ENCODE measurements around the gene ANXA6.

The ANXA6 gene

GRCh38 chr5:151082282-151082902 is 75.2 kb downstream of the ANXA6 start:
- Histone ChIP-seq H3K27me3 (ENCODE audit: control insufficient read depth, insufficient read depth, low read length) (peaks cover 4% of the 10 kb centered on the region), H3K4me3 (ENCODE audit: low read depth, low read length) (no peak overlapping the region), H3K9ac (ENCODE audit: low read depth, low read length) (no peak overlapping the region), H3K9me3 (ENCODE audit: control insufficient read depth, insufficient read depth, low read length) (no peaks in the 10 kb centered on the region), H3K36me3 (ENCODE audit: control insufficient read depth, insufficient read depth, low read length) (no peaks in the 10 kb centered on the region), H3K4me1 (ENCODE audit: control insufficient read depth, insufficient read depth, low read length) (peaks cover 8% of the 10 kb centered on the region)

GRCh38 chr5:151081431-151082281 is 75.9 kb downstream of the ANXA6 start:
- peak overlapping the region; percentile 67 for H3K9ac ChIP-seq (ENCODE audit: low read depth, low read length)
- peak overlapping the region; percentile 64 for H3K4me3 ChIP-seq (ENCODE audit: low read depth, low read length)
- H3K36me3 ChIP-seq (ENCODE audit: control insufficient read depth, insufficient read depth, low read length) = no peaks in the 10 kb centered on the region
- H3K9me3 ChIP-seq (ENCODE audit: control insufficient read depth, insufficient read depth, low read length) = no peaks in the 10 kb centered on the region
- H3K4me1 ChIP-seq (ENCODE audit: control insufficient read depth, insufficient read depth, low read length) = peaks cover 8% of the 10 kb centered on the region
- H3K27me3 ChIP-seq (ENCODE audit: control insufficient read depth, insufficient read depth, low read length) = peaks cover 4% of the 10 kb centered on the region

GRCh38 chr5:151080613-151081430 is 76.8 kb downstream of the ANXA6 start, which contains the start of gene TNIP1:
TNIP1 (minus strand) TSS chr5:151081034; CDS start chr5:151065095, 15,939 bp downstream.
- H3K36me3 ChIP-seq (ENCODE audit: control insufficient read depth, insufficient read depth, low read length) = no peaks in the 10 kb centered on the region
- no peaks in the 10 kb centered on the region for H3K9me3 ChIP-seq (ENCODE audit: control insufficient read depth, insufficient read depth, low read length)
- peaks cover 4% of the 10 kb centered on the region for H3K27me3 ChIP-seq (ENCODE audit: control insufficient read depth, insufficient read depth, low read length)
- H3K4me1 ChIP-seq (ENCODE audit: control insufficient read depth, insufficient read depth, low read length) = peaks cover 8% of the 10 kb centered on the region
- H3K9ac ChIP-seq (ENCODE audit: low read depth, low read length) = peak within 1 kb of the TSS; percentile 76
- peak within 1 kb of the TSS; percentile 80 for H3K4me3 ChIP-seq (ENCODE audit: low read depth, low read length)

GRCh38 chr5:151079838-151080612 is 77.6 kb downstream of the ANXA6 start:
- H3K4me1 ChIP-seq (ENCODE audit: control insufficient read depth, insufficient read depth, low read length) = peaks cover 5% of the 10 kb centered on the region
- no peaks in the 10 kb centered on the region for H3K9me3 ChIP-seq (ENCODE audit: control insufficient read depth, insufficient read depth, low read length)
- H3K27me3 ChIP-seq (ENCODE audit: control insufficient read depth, insufficient read depth, low read length) = peaks cover 4% of the 10 kb centered on the region
- no peaks in the 10 kb centered on the region for H3K36me3 ChIP-seq (ENCODE audit: control insufficient read depth, insufficient read depth, low read length)
- peak overlapping the region; percentile 80 for H3K4me3 ChIP-seq (ENCODE audit: low read depth, low read length)
- H3K9ac ChIP-seq (ENCODE audit: low read depth, low read length) = peak overlapping the region; percentile 76

- Histone ChIP-seq H3K4me3 (ENCODE audit: low read depth, low read length) (no peak overlapping the region), H3K27me3 (ENCODE audit: control insufficient read depth, insufficient read depth, low read length) (peaks cover 4% of the 10 kb centered on the region), H3K9me3 (ENCODE audit: control insufficient read depth, insufficient read depth, low read length) (no peaks in the 10 kb centered on the region), H3K36me3 (ENCODE audit: control insufficient read depth, insufficient read depth, low read length) (no peaks in the 10 kb centered on the region), H3K4me1 (ENCODE audit: control insufficient read depth, insufficient read depth, low read length) (peaks cover 5% of the 10 kb centered on the region), H3K9ac (ENCODE audit: low read depth, low read length) (no peak overlapping the region)
Measured at GRCh38 chr5:151078490-151079262, 78.9 kb downstream of the ANXA6 start.

GRCh38 chr5:151077967-151078366 is 79.6 kb downstream of the ANXA6 start:
- Histone ChIP-seq H3K4me1 (ENCODE audit: control insufficient read depth, insufficient read depth, low read length) (peaks cover 5% of the 10 kb centered on the region), H3K4me3 (ENCODE audit: low read depth, low read length) (no peak overlapping the region), H3K36me3 (ENCODE audit: control insufficient read depth, insufficient read depth, low read length) (no peaks in the 10 kb centered on the region), H3K9ac (ENCODE audit: low read depth, low read length) (no peak overlapping the region), H3K9me3 (ENCODE audit: control insufficient read depth, insufficient read depth, low read length) (no peaks in the 10 kb centered on the region), H3K27me3 (ENCODE audit: control insufficient read depth, insufficient read depth, low read length) (peaks cover 4% of the 10 kb centered on the region)

GRCh38 chr5:151077419-151077818 is 80.2 kb downstream of the ANXA6 start:
- no peak overlapping the region for H3K9ac ChIP-seq (ENCODE audit: low read depth, low read length)
- peaks cover 5% of the 10 kb centered on the region for H3K4me1 ChIP-seq (ENCODE audit: control insufficient read depth, insufficient read depth, low read length)
- no peak overlapping the region for H3K4me3 ChIP-seq (ENCODE audit: low read depth, low read length)
- no peaks in the 10 kb centered on the region for H3K36me3 ChIP-seq (ENCODE audit: control insufficient read depth, insufficient read depth, low read length)
- peaks cover 4% of the 10 kb centered on the region for H3K27me3 ChIP-seq (ENCODE audit: control insufficient read depth, insufficient read depth, low read length)
- no peaks in the 10 kb centered on the region for H3K9me3 ChIP-seq (ENCODE audit: control insufficient read depth, insufficient read depth, low read length)

- Histone ChIP-seq H3K4me1 (ENCODE audit: control insufficient read depth, insufficient read depth, low read length) (peaks cover 5% of the 10 kb centered on the region), H3K9ac (ENCODE audit: low read depth, low read length) (no peak overlapping the region), H3K9me3 (ENCODE audit: control insufficient read depth, insufficient read depth, low read length) (no peaks in the 10 kb centered on the region), H3K36me3 (ENCODE audit: control insufficient read depth, insufficient read depth, low read length) (no peaks in the 10 kb centered on the region), H3K4me3 (ENCODE audit: low read depth, low read length) (no peak overlapping the region), H3K27me3 (ENCODE audit: control insufficient read depth, insufficient read depth, low read length) (peaks cover 4% of the 10 kb centered on the region)
Measured at GRCh38 chr5:151076616-151077015, 81.0 kb downstream of the ANXA6 start.

GRCh38 chr5:151075698-151076331 is 81.8 kb downstream of the ANXA6 start:
- peaks cover 5% of the 10 kb centered on the region for H3K4me1 ChIP-seq (ENCODE audit: control insufficient read depth, insufficient read depth, low read length)
- no peaks in the 10 kb centered on the region for H3K36me3 ChIP-seq (ENCODE audit: control insufficient read depth, insufficient read depth, low read length)
- no peak overlapping the region for H3K4me3 ChIP-seq (ENCODE audit: low read depth, low read length)
- H3K9ac ChIP-seq (ENCODE audit: low read depth, low read length) = no peak overlapping the region
- H3K9me3 ChIP-seq (ENCODE audit: control insufficient read depth, insufficient read depth, low read length) = no peaks in the 10 kb centered on the region
- peaks cover 4% of the 10 kb centered on the region for H3K27me3 ChIP-seq (ENCODE audit: control insufficient read depth, insufficient read depth, low read length)

GRCh38 chr5:151074557-151074956 is 83.0 kb downstream of the ANXA6 start:
- no peaks in the 10 kb centered on the region for H3K27me3 ChIP-seq (ENCODE audit: control insufficient read depth, insufficient read depth, low read length)
- no peak overlapping the region for H3K9ac ChIP-seq (ENCODE audit: low read depth, low read length)
- no peaks in the 10 kb centered on the region for H3K4me1 ChIP-seq (ENCODE audit: control insufficient read depth, insufficient read depth, low read length)
- no peak overlapping the region for H3K4me3 ChIP-seq (ENCODE audit: low read depth, low read length)
- no peaks in the 10 kb centered on the region for H3K36me3 ChIP-seq (ENCODE audit: control insufficient read depth, insufficient read depth, low read length)
- H3K9me3 ChIP-seq (ENCODE audit: control insufficient read depth, insufficient read depth, low read length) = no peaks in the 10 kb centered on the region
